HL-60/S4 (cell line): Measurements from ENCODE around the gene C17orf100.
"Not testable (repeated sequence)": the region's sequence is repeated elsewhere in the genome, so short reads cannot be mapped to it uniquely, and the experiment has no call there.

Experiments
- in situ Hi-C: fragments of 300-500 bp; cut with MboI; formaldehyde crosslinking; loops from 2 replicates; pipeline ENCODE4 v1.14.3; 2022; ENCODE audit warnings: low sequenced_read_pairs

C17orf100 gene

DNA sequence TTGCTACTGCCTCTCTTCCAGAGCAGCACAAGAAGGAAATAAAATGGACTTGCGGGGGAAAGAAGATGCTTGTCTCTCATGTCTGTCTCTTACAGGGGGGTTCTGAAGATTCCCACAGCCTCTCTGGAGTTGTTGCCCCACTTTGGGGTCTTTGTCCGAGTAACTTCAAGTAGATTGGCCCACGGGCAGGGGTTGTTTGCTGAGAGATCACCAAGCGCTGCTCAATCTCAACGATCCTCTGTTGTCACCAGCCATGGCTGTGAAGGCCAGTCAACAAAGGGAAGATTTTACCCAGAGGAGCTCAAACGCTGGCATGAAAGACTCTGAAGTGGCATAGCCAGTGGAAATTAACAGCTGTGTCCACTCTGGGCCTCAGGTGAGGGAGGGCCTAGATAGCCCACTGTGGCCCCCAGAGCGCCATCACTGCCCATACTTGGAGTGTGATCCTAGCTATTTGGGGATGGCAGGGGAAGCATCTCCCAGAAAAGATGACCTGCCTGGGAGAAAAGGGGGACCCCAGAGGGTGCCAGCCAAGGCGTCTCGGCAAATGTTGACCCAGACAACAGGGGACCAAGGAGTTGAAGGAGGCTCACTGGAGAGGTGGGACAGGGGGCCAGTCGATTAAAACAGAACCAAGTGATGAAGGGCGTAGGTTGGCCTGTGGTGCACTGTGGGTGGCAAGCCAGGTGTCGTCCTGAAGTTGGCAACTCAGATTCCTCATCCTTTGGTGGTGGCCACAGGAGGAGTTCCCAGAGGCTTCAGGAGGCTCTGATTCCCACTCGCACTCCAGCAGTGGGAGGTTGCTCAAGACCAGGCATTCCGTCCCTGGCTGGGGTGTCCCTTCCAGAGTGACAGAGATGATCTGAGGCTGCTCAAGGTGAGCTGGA, 33.6 kb downstream of the C17orf100 start:
- in situ Hi-C loops: no loop called here

GRCh38 chr17:6686026-6686425, 34.5 kb downstream of the C17orf100 start:
- in situ Hi-C loops: no loop called here

DNA sequence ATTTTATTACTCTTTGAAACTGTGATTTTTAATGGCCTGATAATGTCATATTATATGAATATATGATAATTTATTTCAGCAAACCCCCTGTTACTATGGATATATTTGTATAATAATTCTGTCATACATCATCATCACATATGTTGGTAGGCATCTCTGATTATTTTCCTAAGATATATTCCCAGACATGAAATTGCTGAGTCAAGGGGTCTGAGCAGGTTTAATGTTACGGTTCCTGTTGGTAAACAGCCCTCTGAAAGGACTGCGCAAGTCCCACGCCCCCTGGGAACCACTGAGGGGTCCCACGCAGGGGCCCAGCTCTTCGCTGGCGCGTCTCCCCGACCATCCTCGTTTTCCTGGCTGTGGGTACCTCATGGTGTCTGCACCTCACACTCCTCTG, 37.4 kb downstream of the C17orf100 start:
- in situ Hi-C loops: no loop called here

- in situ Hi-C loops: no loop called here
Observed at GRCh38 chr17:6690641-6691040, 39.1 kb downstream of the C17orf100 start.

- in situ Hi-C loops: no loop called here
Observed at GRCh38 chr17:6691546-6691945, 40.0 kb downstream of the C17orf100 start.

DNA sequence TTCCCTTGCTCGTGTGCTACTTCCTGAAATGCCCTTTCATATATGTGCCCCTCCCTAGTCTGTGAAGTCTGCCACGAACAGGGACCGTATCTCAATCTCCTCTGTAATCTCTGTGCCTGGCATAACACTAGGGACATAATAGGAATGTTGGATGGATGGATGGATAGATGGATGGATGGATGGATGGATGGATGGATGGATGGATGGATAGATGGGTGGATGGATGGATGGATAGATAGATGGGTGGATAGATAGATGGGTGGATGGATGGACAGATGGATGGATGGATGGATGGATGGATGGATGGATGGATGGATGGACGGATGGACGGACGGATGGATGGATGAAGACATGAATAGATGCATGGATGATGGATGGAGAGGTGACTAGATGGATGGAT, 40.4 kb downstream of the C17orf100 start:
- in situ Hi-C loops: not testable (repeated sequence)

GRCh38 chr17:6695051-6695450, 43.5 kb downstream of the C17orf100 start:
- in situ Hi-C loops: no loop called here

DNA sequence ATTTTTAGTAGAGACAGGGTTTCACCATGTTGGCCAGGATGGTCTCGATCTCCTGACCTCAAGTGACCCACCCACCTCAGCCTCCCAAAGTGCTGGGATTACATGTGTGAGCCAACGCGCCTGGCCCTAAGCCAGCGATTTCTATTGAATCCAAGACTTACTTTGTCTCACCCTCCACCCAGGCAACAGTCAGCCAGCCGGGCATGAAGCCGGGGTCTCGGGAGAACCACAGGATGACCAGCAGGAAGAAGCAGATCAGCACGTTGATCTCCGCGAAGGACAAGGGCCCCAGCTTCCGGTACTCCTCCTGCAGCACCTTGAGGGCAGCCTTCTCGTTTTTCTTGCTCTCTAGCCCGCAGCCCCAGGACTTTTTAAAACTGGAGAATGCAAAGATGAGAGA, 44.0 kb downstream of the C17orf100 start:
- in situ Hi-C loops: no loop called here

DNA sequence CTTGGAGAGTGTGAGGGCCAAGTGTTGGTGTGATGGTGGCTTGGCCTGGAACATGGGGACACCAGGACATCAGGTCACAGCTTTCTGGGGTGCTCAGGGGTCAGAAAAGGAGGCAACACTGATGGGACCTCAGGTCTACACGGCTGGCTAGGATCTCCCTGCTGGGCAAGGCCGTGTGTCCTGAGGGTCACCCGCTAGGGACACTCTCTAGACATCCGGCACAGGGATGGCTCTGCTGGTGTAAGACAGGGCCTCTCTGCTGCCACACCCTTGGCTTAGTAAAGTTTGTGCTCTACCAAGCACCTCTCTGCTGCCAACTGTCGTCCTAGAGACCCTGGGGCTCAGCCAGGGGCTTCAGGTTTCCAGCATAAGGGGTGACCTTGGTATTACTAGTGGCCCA, 45.3 kb downstream of the C17orf100 start:
- in situ Hi-C loops: no loop called here

DNA sequence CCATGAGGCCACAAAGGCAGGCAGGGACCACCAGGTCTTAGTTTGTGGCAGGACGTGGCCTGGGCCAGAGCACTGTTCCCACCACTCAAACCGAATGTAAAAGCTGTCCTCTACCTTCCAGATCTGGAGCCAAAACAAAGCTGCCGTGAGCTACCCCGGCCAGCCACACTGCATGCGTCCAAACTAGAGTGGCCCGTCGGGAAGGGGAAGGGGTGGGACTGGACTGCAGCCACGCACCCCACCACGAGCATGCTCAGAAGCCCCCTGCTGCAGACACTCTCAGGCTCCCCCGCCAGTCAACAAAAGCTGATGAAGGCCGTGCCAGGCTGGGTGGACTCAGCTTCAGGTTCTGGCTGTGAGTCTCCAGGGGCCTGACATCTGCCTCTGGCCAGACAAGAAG, 46.4 kb downstream of the C17orf100 start:
- in situ Hi-C loops: no loop called here

DNA sequence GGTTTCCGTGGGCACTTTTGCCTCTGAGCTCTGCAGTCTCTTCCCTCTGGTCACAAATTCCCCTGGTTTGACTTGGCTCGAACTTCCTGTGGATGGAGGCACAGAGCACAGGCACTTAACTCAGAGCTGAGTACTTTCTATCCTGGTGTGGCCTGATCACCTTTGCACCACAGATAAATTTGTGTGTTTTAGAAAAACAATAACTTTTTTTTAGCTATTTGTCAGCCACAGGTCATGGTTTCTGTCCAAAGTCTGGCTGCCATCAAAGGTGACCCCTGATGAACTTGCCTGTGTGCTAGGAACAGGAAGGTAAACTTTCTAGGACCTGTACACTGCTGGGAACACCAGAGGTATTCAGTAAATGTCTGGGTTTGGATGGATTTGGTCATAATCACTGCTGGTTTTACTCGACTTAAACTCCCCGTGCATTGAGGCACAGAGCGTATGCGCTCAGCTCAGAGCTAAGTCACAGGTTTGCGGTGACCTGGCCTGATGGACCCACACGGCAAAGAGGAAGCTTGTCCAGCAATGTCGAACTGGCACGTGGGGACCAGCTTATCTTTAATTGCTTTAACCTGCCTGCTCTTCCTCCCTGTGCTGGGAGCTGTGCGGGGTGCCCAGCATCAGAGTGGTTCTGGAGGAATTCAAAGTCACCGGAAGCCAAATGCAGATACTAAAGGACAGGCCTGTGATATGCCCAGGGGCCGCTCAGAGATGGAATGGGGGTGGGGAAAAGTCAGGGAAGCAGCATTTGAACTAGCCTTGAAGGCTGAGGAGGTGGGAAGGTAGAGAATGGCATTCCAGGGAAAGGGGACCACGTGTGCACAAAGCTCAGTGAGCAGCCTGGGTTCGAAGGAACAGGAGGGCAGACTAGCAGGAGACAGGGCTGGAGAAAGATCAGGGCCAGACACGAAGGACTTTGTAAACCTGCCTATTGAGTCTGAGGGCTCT, 48.7 kb downstream of the C17orf100 start:
- in situ Hi-C loops: no loop called here

GRCh38 chr17:6700948-6701307, 49.4 kb downstream of the C17orf100 start:
- in situ Hi-C loops: no loop called here

- in situ Hi-C loops: no loop called here
Observed at GRCh38 chr17:6701719-6702118, 50.2 kb downstream of the C17orf100 start.

DNA sequence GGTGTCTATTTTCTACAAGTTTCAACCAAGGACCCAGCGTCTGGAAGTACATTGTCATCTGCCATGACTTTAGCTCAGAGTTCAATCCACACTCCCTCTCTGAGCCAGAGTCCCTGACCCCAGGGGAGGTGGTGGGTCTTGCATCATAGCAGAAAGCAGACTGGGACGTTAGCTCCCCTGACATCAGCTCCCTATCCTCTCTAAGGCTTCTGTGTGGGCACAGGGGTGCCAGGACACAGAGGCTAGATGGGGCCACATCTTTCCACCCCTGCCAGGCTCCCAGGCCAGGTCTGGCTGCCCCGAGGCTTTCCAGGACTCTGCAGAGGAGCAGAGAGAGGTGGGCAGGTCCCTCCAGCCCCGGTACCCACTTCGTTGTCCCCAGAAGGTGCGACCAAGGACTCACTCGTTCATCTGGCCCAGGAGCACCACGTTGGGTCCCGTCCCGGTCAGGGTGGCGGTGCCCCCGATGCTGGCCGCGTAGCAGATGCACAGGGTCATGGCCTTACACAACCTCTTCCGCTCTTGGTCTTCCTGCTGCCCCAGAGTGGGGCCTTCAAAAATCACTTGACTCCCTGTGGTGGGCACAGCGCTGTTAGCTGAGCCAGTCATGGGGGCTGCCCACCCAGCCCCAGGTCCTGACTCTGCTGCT, 51.1 kb downstream of the C17orf100 start:
- in situ Hi-C loops: no loop called here
